HepG2 (cell line): ENCODE results near the gene TTYH2. TPM values are rescaled to one million over a fixed set of nuclear protein-coding genes. Genes with fewer than 3 reads are reported as not detected.

Experiments used
- ATAC-seq: fragments of 200-7000 bp; cut with Tn5 transposase; 3 replicates; pipeline ENCODE4 v1.9.1; 2020; ENCODE audit warnings: mild to moderate bottlenecking, moderate library complexity
- BruUV-seq: library from RNA; stranded (reverse); fragments of 400-500 nt; replicated peaks from 2 replicates; lab custom pipeline; 2021; lab: Mats Ljungman, UMichigan
- CTCF ChIA-PET: fragments of 300-600 bp; formaldehyde crosslinking; extraction: SDS; loops from one replicate; lab custom pipeline; 2021; ENCODE audit warnings: low total read pairs, inconsistent platforms, low intra/inter-chr PET ratio; lab: Yijun Ruan, JAX
- POLR2A ChIA-PET: fragments of 350-600 bp; sonication (Branson Sonifier 250); formaldehyde crosslinking; loops from one replicate; lab custom pipeline; 2020; ENCODE audit warnings: antibody characterized with exemption, inconsistent platforms; lab: Yijun Ruan, JAX
- DNase-seq: peaks from one replicate; pipeline ENCODE4 v3.0.0-alpha.2; 2015; ENCODE audit warnings: low spot score
- FAIRE-seq: peaks from 3 replicates; lab custom pipeline; 2011; peaks lifted over from hg19 to GRCh38; lab: Jason Lieb, UNC
- H2AFZ ChIP-seq: one replicate; pipeline ENCODE4 v1.6.1; 2011; ENCODE audit warnings: low read length, inconsistent platforms
- H3K27ac ChIP-seq: fragments of 300-600 bp; 3 replicates; pipeline ENCODE4 v1.8.0; 2011; ENCODE audit warnings: mixed run types, mild to moderate bottlenecking, mixed read lengths, low read length, inconsistent platforms; ENCODE audit not compliant: insufficient read depth; ENCODE audit errors: extremely low read length
- H3K27me3 ChIP-seq, 2 experiments: fragments of 200-600 bp in 1 of 2; 2 replicates in 1 of 2; 3 replicates in 1 of 2; pipeline versions ENCODE4 v1.6.0 to v1.8.0; 2011; ENCODE audit warnings: low read length in 2 of 2, mild to moderate bottlenecking in 2 of 2, moderate library complexity in 2 of 2, inconsistent platforms in 1 of 2; ENCODE audit not compliant: insufficient read depth in 2 of 2, control insufficient read depth in 1 of 2
- H3K36me3 ChIP-seq, 2 experiments: fragments of 200-600 bp in 1 of 2; replicated peaks in 1 of 2; 2 replicates in 1 of 2; 3 replicates in 1 of 2; pipeline versions ENCODE4 v1.5.1 to v1.8.0; 2011; ENCODE audit warnings: low read length in 2 of 2, inconsistent platforms in 1 of 2; ENCODE audit not compliant: insufficient read depth in 2 of 2, control insufficient read depth in 1 of 2
- H3K4me1 ChIP-seq: 2 replicates; pipeline ENCODE4 v1.5.1; 2012; ENCODE audit warnings: low read length, inconsistent platforms; ENCODE audit not compliant: insufficient read depth
- H3K4me2 ChIP-seq: 2 replicates; pipeline ENCODE4 v1.6.0; 2011; ENCODE audit warnings: low read depth, low read length, inconsistent platforms
- H3K4me3 ChIP-seq, 3 experiments: fragments of 200-600 bp in 1 of 3; sonication (generic), shearing (Covaris generic) in 1 of 3; replicated peaks in 1 of 3; 2 replicates each; pipeline ENCODE4 v1.5.1; 2011 to 2016; ENCODE audit warnings: low read length in 3 of 3, inconsistent platforms in 2 of 3, low read depth in 2 of 3, mild to moderate bottlenecking in 2 of 3, control low read depth in 1 of 3, mixed read lengths in 1 of 3; ENCODE audit not compliant: insufficient read depth in 1 of 3
- H3K79me2 ChIP-seq: one replicate; pipeline ENCODE4 v1.6.1; 2011; ENCODE audit warnings: low read length, inconsistent platforms; ENCODE audit not compliant: insufficient read depth
- H3K9ac ChIP-seq: 2 replicates; pipeline ENCODE4 v1.6.0; 2011; ENCODE audit warnings: mild to moderate bottlenecking, low read depth, low read length, inconsistent platforms; ENCODE audit not compliant: insufficient read depth
- H3K9me3 ChIP-seq: 2 replicates; pipeline ENCODE4 v1.5.1; 2012; ENCODE audit warnings: mild to moderate bottlenecking, low read length
- H4K20me1 ChIP-seq: 2 replicates; pipeline ENCODE4 v1.6.0; 2011; ENCODE audit warnings: inconsistent platforms, mild to moderate bottlenecking, low read length, moderate library complexity; ENCODE audit not compliant: insufficient read depth
- EHMT2 ChIP-seq: fragments of 200-600 bp; sonication (generic); IDR thresholded peaks from 2 replicates; pipeline ENCODE4 v1.7.0; 2017; ENCODE audit warnings: antibody characterized with exemption, low read depth, low read length, borderline replicate concordance
- FOSL2 ChIP-seq: sonication (generic); formaldehyde crosslinking; IDR thresholded peaks from 2 replicates; pipeline ENCODE4 v1.4.0; 2020; ENCODE audit warnings: missing genetic modification reagents
- PHF5A ChIP-seq: IDR thresholded peaks from one replicate; pipeline ENCODE4 v1.6.1; 2018; ENCODE audit warnings: low read depth, missing genetic modification reagents; ENCODE audit not compliant: unreplicated experiment
- POLR2AphosphoS2 ChIP-seq: IDR thresholded peaks from 2 replicates; pipeline ENCODE4 v1.6.1; 2011; ENCODE audit warnings: low read depth, low read length, improper control_type of control experiment
- RXRA ChIP-seq: sonication (generic); formaldehyde crosslinking; IDR thresholded peaks from 2 replicates; pipeline ENCODE4 v1.5.1; 2020; ENCODE audit warnings: missing genetic modification reagents
- U2AF2 ChIP-seq: fragments of 200-400 bp; formaldehyde crosslinking; IDR thresholded peaks from 2 replicates; pipeline ENCODE4 v1.6.1; 2017; ENCODE audit warnings: low read depth, mild to moderate bottlenecking, low read length
- ZNF24 ChIP-seq: fragments of 450-650 bp; IDR thresholded peaks from 2 replicates; pipeline ENCODE4 v1.6.1; 2017; ENCODE audit warnings: antibody characterized with exemption, mild to moderate bottlenecking
- WGBS: methylation state at CpG from one replicate; pipeline ENCODE4 v1.1.6; 2017; ENCODE audit warnings: low lambda C conversion rate; 5-methylcytosine and 5-hydroxymethylcytosine counted together
- in situ Hi-C: cut with HindIII; loops from 2 replicates; pipeline ENCODE4 v1.10.0; 2017; ENCODE audit warnings: low pct_unique_long_range_greater_than_20kb; ENCODE audit not compliant: extremely low pct_ligation_motif_present
- intact Hi-C: fragments of 100-400 bp; cut with micrococcal nuclease; formaldehyde crosslinking; loops from one replicate; pipeline ENCODE4 v1.10.0; 2022; ENCODE audit not compliant: unreplicated experiment
- polyA plus RNA-seq, 8 experiments: library from polyadenylated mRNA; depleted of rRNA in 3 of 8; stranded (reverse) in 7 of 8; unstranded in 1 of 8; fragments of >200 nt; fragmentation: Illumina TruSeq in 4 of 8; extraction: Trizol in 4 of 8; gene quantifications; 2 replicates each; pipeline versions ENCODE4 v1.2.1 to v1.2.3, GENCODE V29; 2011 to 2016; ENCODE audit warnings: low read depth in 4 of 8, missing spikeins in 1 of 8, mixed read lengths in 1 of 8; ENCODE audit not compliant: insufficient read depth in 1 of 8
- total RNA-seq, 5 experiments: library from RNA; depleted of rRNA; stranded (reverse); fragments of >200 nt; fragmentation: Illumina TruSeq; extraction: Trizol; gene quantifications; 2 replicates each; pipeline ENCODE4 v1.2.3, GENCODE V29; 2016; ENCODE audit warnings: low read depth in 1 of 5
- TF ChIP-seq, protein P1 (sequence below): sonication (generic); formaldehyde crosslinking; IDR thresholded peaks from 2 replicates; pipeline ENCODE4 v1.4.0; 2020; ENCODE audit warnings: low read depth, missing genetic modification reagents
- TF ChIP-seq, protein P2 (sequence below): sonication (generic); formaldehyde crosslinking; IDR thresholded peaks from 2 replicates; pipeline ENCODE4 v1.9.0; 2021; ENCODE audit warnings: missing genetic modification reagents, borderline replicate concordance
- TF ChIP-seq, protein P3 (sequence below): sonication (generic); formaldehyde crosslinking; IDR thresholded peaks from 2 replicates; pipeline ENCODE4 v1.4.0; 2020; ENCODE audit warnings: missing genetic modification reagents
- TF ChIP-seq, protein P4 (sequence below): conservative IDR thresholded peaks from 2 replicates; pipeline ENCODE4 v1.6.1; 2018; ENCODE audit warnings: missing genetic modification reagents
- TF ChIP-seq, protein P5 (sequence below): IDR thresholded peaks from 2 replicates; pipeline ENCODE4 v1.6.1; 2016; ENCODE audit warnings: low read depth, control low read depth
- TF ChIP-seq, protein P6 (sequence below): sonication (generic); formaldehyde crosslinking; conservative IDR thresholded peaks from 2 replicates; pipeline ENCODE4 v1.4.0; 2020; ENCODE audit warnings: missing genetic modification reagents

TTYH2 gene
- total and polyA plus RNA-seq, 2 of the 13 experiments (the other 11 are each of a cell fraction or from before 2014, with no cell fraction given), result 0.77 to 0.96 TPM

DNA sequence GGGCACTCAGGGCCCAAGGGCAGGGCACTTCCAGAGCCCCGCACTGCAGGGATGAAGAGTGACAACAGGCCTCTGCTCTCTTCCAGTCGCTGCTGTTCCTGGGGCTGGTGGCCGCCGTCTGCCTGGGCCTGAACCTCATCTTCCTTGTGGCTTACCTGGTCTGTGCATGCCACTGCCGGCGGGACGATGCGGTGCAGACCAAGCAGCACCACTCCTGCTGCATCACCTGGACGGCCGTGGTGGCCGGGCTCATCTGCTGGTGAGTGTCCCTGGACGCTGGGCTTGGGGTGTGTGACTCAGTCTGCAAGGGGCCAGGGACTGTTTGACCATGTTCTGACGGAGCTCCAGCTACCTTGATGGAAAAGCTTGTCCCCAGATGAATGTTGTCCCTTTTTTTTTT is 9.0 kb downstream of the TTYH2 start:
- in situ Hi-C loops, result no loop called here
- intact Hi-C loops, result no loop called here
- 45% methylated on average over 6 of the region's 13 CpGs for WGBS
- no peak for FAIRE-seq
- ATAC-seq, result no peak; the same call in 2 of the 3 replicates
- H3K4me3 ChIP-seq, result no peak overlapping the region
- POLR2A ChIA-PET, result no interaction called here
- H3K27ac ChIP-seq, result no peak overlapping the region
- TF ChIP-seq, protein P1, sequence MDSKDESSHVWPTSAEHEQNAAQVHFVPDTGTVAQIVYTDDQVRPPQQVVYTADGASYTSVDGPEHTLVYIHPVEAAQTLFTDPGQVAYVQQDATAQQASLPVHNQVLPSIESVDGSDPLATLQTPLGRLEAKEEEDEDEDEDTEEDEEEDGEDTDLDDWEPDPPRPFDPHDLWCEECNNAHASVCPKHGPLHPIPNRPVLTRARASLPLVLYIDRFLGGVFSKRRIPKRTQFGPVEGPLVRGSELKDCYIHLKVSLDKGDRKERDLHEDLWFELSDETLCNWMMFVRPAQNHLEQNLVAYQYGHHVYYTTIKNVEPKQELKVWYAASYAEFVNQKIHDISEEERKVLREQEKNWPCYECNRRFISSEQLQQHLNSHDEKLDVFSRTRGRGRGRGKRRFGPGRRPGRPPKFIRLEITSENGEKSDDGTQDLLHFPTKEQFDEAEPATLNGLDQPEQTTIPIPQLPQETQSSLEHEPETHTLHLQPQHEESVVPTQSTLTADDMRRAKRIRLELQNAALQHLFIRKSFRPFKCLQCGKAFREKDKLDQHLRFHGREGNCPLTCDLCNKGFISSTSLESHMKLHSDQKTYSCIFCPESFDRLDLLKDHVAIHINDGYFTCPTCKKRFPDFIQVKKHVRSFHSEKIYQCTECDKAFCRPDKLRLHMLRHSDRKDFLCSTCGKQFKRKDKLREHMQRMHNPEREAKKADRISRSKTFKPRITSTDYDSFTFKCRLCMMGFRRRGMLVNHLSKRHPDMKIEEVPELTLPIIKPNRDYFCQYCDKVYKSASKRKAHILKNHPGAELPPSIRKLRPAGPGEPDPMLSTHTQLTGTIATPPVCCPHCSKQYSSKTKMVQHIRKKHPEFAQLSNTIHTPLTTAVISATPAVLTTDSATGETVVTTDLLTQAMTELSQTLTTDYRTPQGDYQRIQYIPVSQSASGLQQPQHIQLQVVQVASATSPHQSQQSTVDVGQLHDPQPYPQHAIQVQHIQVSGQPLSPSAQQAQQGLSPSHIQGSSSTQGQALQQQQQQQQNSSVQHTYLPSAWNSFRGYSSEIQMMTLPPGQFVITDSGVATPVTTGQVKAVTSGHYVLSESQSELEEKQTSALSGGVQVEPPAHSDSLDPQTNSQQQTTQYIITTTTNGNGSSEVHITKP (CRISPR knock-in tag), result no peak
- TF ChIP-seq PHF5A (no peak), POLR2AphosphoS2 (no peak), U2AF2 (no peak), FOSL2 (CRISPR knock-in tag) (no peak), ZNF24 (no peak), RXRA (CRISPR knock-in tag) (no peak), EHMT2 (no peak)
- TF ChIP-seq, protein P2, sequence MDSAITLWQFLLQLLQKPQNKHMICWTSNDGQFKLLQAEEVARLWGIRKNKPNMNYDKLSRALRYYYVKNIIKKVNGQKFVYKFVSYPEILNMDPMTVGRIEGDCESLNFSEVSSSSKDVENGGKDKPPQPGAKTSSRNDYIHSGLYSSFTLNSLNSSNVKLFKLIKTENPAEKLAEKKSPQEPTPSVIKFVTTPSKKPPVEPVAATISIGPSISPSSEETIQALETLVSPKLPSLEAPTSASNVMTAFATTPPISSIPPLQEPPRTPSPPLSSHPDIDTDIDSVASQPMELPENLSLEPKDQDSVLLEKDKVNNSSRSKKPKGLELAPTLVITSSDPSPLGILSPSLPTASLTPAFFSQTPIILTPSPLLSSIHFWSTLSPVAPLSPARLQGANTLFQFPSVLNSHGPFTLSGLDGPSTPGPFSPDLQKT (CRISPR knock-in tag), result no peak
- TF ChIP-seq, protein P3, sequence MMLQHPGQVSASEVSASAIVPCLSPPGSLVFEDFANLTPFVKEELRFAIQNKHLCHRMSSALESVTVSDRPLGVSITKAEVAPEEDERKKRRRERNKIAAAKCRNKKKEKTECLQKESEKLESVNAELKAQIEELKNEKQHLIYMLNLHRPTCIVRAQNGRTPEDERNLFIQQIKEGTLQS, result no peak
- TF ChIP-seq, protein P4, sequence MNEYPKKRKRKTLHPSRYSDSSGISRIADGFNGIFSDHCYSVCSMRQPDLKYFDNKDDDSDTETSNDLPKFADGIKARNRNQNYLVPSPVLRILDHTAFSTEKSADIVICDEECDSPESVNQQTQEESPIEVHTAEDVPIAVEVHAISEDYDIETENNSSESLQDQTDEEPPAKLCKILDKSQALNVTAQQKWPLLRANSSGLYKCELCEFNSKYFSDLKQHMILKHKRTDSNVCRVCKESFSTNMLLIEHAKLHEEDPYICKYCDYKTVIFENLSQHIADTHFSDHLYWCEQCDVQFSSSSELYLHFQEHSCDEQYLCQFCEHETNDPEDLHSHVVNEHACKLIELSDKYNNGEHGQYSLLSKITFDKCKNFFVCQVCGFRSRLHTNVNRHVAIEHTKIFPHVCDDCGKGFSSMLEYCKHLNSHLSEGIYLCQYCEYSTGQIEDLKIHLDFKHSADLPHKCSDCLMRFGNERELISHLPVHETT (CRISPR knock-in tag), result no peak
- TF ChIP-seq, protein P5, sequence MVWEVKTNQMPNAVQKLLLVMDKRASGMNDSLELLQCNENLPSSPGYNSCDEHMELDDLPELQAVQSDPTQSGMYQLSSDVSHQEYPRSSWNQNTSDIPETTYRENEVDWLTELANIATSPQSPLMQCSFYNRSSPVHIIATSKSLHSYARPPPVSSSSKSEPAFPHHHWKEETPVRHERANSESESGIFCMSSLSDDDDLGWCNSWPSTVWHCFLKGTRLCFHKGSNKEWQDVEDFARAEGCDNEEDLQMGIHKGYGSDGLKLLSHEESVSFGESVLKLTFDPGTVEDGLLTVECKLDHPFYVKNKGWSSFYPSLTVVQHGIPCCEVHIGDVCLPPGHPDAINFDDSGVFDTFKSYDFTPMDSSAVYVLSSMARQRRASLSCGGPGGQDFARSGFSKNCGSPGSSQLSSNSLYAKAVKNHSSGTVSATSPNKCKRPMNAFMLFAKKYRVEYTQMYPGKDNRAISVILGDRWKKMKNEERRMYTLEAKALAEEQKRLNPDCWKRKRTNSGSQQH (CRISPR knock-in tag), result no peak
- TF ChIP-seq, protein P6, sequence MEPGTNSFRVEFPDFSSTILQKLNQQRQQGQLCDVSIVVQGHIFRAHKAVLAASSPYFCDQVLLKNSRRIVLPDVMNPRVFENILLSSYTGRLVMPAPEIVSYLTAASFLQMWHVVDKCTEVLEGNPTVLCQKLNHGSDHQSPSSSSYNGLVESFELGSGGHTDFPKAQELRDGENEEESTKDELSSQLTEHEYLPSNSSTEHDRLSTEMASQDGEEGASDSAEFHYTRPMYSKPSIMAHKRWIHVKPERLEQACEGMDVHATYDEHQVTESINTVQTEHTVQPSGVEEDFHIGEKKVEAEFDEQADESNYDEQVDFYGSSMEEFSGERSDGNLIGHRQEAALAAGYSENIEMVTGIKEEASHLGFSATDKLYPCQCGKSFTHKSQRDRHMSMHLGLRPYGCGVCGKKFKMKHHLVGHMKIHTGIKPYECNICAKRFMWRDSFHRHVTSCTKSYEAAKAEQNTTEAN (CRISPR knock-in tag), result no peak
- no peak for DNase-seq
- no peak overlapping the region for H3K4me2 ChIP-seq
- CTCF ChIA-PET, result no interaction called here
- H4K20me1 ChIP-seq, result no peaks in the 10 kb centered on the region
- H3K79me2 ChIP-seq, result no peaks in the 10 kb centered on the region
- BruUV-seq, result no TSS peak
- H3K27me3 ChIP-seq, result no peaks in the 10 kb centered on the region; a peak in 1 of 5 replicates
- H3K9ac ChIP-seq, result no peak overlapping the region
- H3K4me1 ChIP-seq, result no peaks in the 10 kb centered on the region
- no peaks in the 10 kb centered on the region for H3K36me3 ChIP-seq
- H2AFZ ChIP-seq, result no peak overlapping the region
- H3K9me3 ChIP-seq, result no peaks in the 10 kb centered on the region
